ENCODE results near the gene ZNF213.
A peak's percentile ranks its signal among the peaks of the same experiment; 100 is the strongest.

GRCh38 chr16:3131755-3132377 lies 3.0 kb upstream of the ZNF213 start:
- no peak for TF ChIP-seq EZH2 (IDR thresholded peaks at IDR 0.05; ENCODE audit: low read length)
- TF ChIP-seq, protein P1, sequence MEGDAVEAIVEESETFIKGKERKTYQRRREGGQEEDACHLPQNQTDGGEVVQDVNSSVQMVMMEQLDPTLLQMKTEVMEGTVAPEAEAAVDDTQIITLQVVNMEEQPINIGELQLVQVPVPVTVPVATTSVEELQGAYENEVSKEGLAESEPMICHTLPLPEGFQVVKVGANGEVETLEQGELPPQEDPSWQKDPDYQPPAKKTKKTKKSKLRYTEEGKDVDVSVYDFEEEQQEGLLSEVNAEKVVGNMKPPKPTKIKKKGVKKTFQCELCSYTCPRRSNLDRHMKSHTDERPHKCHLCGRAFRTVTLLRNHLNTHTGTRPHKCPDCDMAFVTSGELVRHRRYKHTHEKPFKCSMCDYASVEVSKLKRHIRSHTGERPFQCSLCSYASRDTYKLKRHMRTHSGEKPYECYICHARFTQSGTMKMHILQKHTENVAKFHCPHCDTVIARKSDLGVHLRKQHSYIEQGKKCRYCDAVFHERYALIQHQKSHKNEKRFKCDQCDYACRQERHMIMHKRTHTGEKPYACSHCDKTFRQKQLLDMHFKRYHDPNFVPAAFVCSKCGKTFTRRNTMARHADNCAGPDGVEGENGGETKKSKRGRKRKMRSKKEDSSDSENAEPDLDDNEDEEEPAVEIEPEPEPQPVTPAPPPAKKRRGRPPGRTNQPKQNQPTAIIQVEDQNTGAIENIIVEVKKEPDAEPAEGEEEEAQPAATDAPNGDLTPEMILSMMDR (optimal IDR thresholded peaks at IDR 0.05 in 1 of 3, IDR thresholded peaks at IDR 0.05 in 1 of 3, conservative IDR thresholded peaks at IDR 0.05 in 1 of 3; ENCODE audit: extremely low read depth in 1 of 3, insufficient read depth in 2 of 3, low read length in 3 of 3): peak; percentile 67 to 84 (median 78)

Data from keratinocyte (primary cell).